ENCODE results near the gene RBM3.

- TF ChIP-seq CTCF (IDR thresholded peaks at IDR 0.05) (no peak), POLR2A (IDR thresholded peaks at IDR 0.05) (no peak)
Measured at GRCh38 chrX:48599341-48599740, 25.1 kb downstream of the RBM3 start.
